ENCODE measurements around the gene LRRC8B. TPM values are rescaled to one million over a fixed set of nuclear protein-coding genes. Genes with fewer than 3 reads are reported as not detected.
"Not testable (repeated sequence)": the region's sequence is repeated elsewhere in the genome, so short reads cannot be mapped to it uniquely, and the experiment has no call there.

LRRC8B gene
- total RNA-seq, 4 donors from 2014 or later: 3.3 to 9.2 (median 4.1) TPM

DNA sequence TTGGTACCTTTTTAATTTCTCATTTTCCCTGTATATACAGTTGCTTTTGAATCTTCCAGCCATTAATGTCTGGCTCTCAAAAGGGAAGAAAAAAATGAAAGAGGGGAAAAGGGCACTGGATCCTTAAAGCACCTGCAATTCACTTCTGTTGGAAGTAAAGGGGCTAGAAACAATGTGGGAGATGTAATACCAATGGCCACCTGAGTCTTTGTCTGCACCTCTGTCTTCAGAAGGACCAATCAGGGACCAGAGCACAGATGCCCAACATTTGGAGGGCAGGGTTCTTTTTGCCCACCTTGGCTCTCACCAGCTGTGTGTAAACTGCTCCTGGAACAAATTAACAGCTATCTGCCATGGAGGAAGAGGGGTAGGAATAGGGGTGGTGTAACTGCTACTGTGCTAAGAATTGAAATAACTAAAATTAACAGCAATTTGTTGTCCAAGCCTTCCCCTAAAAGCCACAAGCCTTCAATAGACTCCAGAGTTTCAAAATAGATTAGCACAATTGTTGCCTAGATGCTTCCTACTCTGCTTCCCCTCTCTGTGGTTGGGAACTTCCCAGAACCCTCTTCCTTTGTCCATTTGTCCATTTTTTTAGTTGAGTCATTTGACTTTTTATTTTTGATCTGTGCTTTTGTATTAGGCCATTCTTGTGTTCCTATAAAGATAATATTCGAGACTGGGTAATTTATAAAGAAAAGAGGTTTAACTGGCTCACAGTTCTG lies 11.5 kb upstream of the LRRC8B start:
- TF ChIP-seq EP300 (IDR thresholded peaks at IDR 0.05): no peak
- no peak for TF ChIP-seq POLR2A (IDR thresholded peaks at IDR 0.05; ENCODE audit: low read depth)
- TF ChIP-seq CTCF (IDR thresholded peaks at IDR 0.05): no peak
- TF ChIP-seq POLR2AphosphoS5 (IDR thresholded peaks at IDR 0.05): no peak
- Histone ChIP-seq H3K36me3 (no peaks in the 10 kb centered on the region), H3K4me3 (no peak overlapping the region), H3K4me1 (peaks cover 0 to 1% (median 0%) of the 10 kb centered on the region in 4 donors), H3K9me3 (peaks cover 0 to 6% (median 2%) of the 10 kb centered on the region in 4 donors), H3K27ac (replicated peaks in 1 of 4) (no peak overlapping the region), H3K27me3 (no peaks in the 10 kb centered on the region)
- DNase-seq (ENCODE audit: extremely low spot score): no peak
- WGBS: 79% methylated on average over 1 of the region's 1 CpG
- intact Hi-C loops (cut with DNase I): no loop called here

- TF ChIP-seq CTCF (IDR thresholded peaks at IDR 0.05) (no peak), POLR2A (IDR thresholded peaks at IDR 0.05; ENCODE audit: low read depth) (no peak), POLR2AphosphoS5 (IDR thresholded peaks at IDR 0.05) (no peak), EP300 (IDR thresholded peaks at IDR 0.05) (no peak)
- Histone ChIP-seq H3K27ac (replicated peaks in 1 of 4) (no peak overlapping the region), H3K27me3 (no peaks in the 10 kb centered on the region), H3K9me3 (peaks cover 0 to 3% (median 1%) of the 10 kb centered on the region in 4 donors), H3K4me1 (peaks cover 0 to 6% (median 0%) of the 10 kb centered on the region in 4 donors), H3K36me3 (no peaks in the 10 kb centered on the region), H3K4me3 (no peak overlapping the region)
- no peak for DNase-seq (ENCODE audit: extremely low spot score)
- intact Hi-C loops (cut with DNase I): no loop called here
- 68% methylated on average over 4 of the region's 4 CpGs for WGBS
Measured at GRCh38 chr1:89516055-89516454, 8.6 kb upstream of the LRRC8B start.

- intact Hi-C loops (cut with DNase I): no loop called here
- H3K9me3 ChIP-seq: no peaks in the 10 kb centered on the region
- 38% methylated on average over 3 of the region's 3 CpGs for WGBS
- H3K27ac ChIP-seq (replicated peaks in 1 of 4): peak overlapping the region in 1 of 4 donors; percentile 22
- H3K4me3 ChIP-seq: no peak overlapping the region
- no peaks in the 10 kb centered on the region for H3K36me3 ChIP-seq
- TF ChIP-seq CTCF (IDR thresholded peaks at IDR 0.05) (no peak), POLR2A (IDR thresholded peaks at IDR 0.05; ENCODE audit: low read depth) (no peak), EP300 (IDR thresholded peaks at IDR 0.05) (no peak), POLR2AphosphoS5 (IDR thresholded peaks at IDR 0.05) (no peak)
- no peak for DNase-seq (ENCODE audit: extremely low spot score)
- no peaks in the 10 kb centered on the region for H3K27me3 ChIP-seq
- H3K4me1 ChIP-seq: peaks cover 0 to 6% (median 0%) of the 10 kb centered on the region in 4 donors
Measured at GRCh38 chr1:89518221-89518631, 6.4 kb upstream of the LRRC8B start.

GRCh38 chr1:89519779-89520358 lies 4.8 kb upstream of the LRRC8B start:
- intact Hi-C loops (cut with DNase I): no loop called here
- peaks cover 3 to 15% (median 7%) of the 10 kb centered on the region in 4 donors for H3K4me1 ChIP-seq
- no peak overlapping the region for H3K4me3 ChIP-seq
- no peak overlapping the region for H3K27ac ChIP-seq (replicated peaks in 1 of 4)
- no peaks in the 10 kb centered on the region for H3K27me3 ChIP-seq
- no peak for DNase-seq (ENCODE audit: extremely low spot score)
- TF ChIP-seq POLR2A (IDR thresholded peaks at IDR 0.05; ENCODE audit: low read depth): no peak
- TF ChIP-seq EP300 (IDR thresholded peaks at IDR 0.05): no peak
- TF ChIP-seq POLR2AphosphoS5 (IDR thresholded peaks at IDR 0.05): no peak
- peak; percentile 32 to 57 (median 46) for TF ChIP-seq CTCF (IDR thresholded peaks at IDR 0.05)
- no peaks in the 10 kb centered on the region for H3K9me3 ChIP-seq
- WGBS: 98% methylated on average over 1 of the region's 1 CpG
- H3K36me3 ChIP-seq: no peaks in the 10 kb centered on the region

GRCh38 chr1:89521977-89522376 lies 2.7 kb upstream of the LRRC8B start:
- H3K9me3 ChIP-seq; H3K4me3 ChIP-seq; DNase-seq (ENCODE audit: extremely low spot score); intact Hi-C loops (cut with DNase I); H3K27me3 ChIP-seq; H3K36me3 ChIP-seq; H3K27ac ChIP-seq (replicated peaks in 1 of 4): not testable (repeated sequence)
- 93% methylated on average over 6 of the region's 6 CpGs for WGBS
- peaks cover 8 to 32% (median 22%) of the 10 kb centered on the region in 4 donors for H3K4me1 ChIP-seq
